ENCODE results near the gene SAMD10.
"Not testable (repeated sequence)": the region's sequence is repeated elsewhere in the genome, so short reads cannot be mapped to it uniquely, and the experiment has no call there.

The SAMD10 gene

DNA sequence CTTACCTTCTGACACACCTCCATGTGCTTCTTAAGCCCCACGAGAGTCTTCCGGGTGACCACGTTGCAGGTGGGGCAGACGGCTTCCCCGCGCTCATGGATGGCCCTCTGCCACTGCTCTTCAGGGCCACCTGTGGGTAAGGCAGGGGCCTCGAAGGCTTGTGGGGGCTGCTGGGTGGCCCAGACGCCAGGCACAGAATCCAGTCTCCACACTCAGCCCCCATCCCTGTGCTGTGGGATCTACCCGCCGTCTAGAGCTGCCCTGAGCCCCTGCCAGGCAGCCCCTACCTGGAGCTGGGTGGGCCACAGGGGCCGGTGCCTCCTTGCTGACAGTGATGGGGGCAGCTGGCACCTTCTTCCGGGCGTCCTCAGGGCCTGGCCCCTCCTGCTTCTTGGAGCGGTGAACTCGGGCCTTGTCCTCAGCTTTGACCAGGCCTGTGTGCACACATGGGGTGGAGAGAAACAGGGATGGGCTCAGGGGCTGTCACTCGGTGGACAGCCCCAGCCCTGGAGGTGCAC lies 15.6 kb downstream of the SAMD10 start:
- Histone ChIP-seq H3K27me3 (no peaks in the 10 kb centered on the region), H4K20me1 (peaks cover 9% of the 10 kb centered on the region), H3K4me3 (no peak overlapping the region), H3K9ac (no peak overlapping the region), H3K27ac (no peak overlapping the region), H3K36me3 (peaks cover 86% of the 10 kb centered on the region), H3K9me3 (peaks cover 36% of the 10 kb centered on the region), H3K4me2 (no peak overlapping the region), H3K4me1 (peaks cover 15% of the 10 kb centered on the region)
- TF ChIP-seq Cebpa-rat (IDR thresholded peaks at IDR 0.05): no peak

DNA sequence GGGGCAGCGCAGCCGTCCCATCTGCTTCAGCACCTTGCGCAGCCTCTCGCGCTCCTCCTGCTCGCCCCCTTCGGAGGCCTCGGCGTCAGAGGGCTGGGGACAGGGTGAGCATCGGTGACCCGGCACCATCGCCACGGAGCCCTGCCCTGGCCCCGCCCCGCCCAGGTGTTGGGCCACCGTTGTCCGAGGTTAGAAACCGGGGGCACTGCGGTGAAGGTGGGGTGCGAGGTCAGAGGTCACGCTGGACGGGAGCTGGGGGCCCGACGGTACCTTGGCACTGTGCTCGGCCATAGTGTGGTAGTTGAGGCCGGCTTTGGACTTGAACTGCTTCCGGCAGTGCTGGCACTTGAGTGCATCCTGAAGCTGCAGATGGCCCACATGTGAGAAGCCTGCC lies 16.1 kb downstream of the SAMD10 start:
- peaks cover 15% of the 10 kb centered on the region for H3K4me1 ChIP-seq
- H3K4me3 ChIP-seq: no peak overlapping the region
- no peak overlapping the region for H3K9ac ChIP-seq
- H4K20me1 ChIP-seq: peaks cover 12% of the 10 kb centered on the region
- peaks cover 36% of the 10 kb centered on the region for H3K9me3 ChIP-seq
- TF ChIP-seq Cebpa-rat (IDR thresholded peaks at IDR 0.05): no peak
- no peak overlapping the region for H3K27ac ChIP-seq
- no peak overlapping the region for H3K4me2 ChIP-seq
- H3K27me3 ChIP-seq: no peaks in the 10 kb centered on the region
- peaks cover 89% of the 10 kb centered on the region for H3K36me3 ChIP-seq

GRCh38 chr20:63962426-63963347 lies 16.8 kb downstream of the SAMD10 start:
- no peak overlapping the region for H3K27ac ChIP-seq
- no peaks in the 10 kb centered on the region for H3K27me3 ChIP-seq
- H3K4me2 ChIP-seq: no peak overlapping the region
- no peak overlapping the region for H3K4me3 ChIP-seq
- peaks cover 15% of the 10 kb centered on the region for H3K4me1 ChIP-seq
- H4K20me1 ChIP-seq: peaks cover 12% of the 10 kb centered on the region
- H3K36me3 ChIP-seq: peaks cover 83% of the 10 kb centered on the region
- no peak for TF ChIP-seq Cebpa-rat (IDR thresholded peaks at IDR 0.05)
- peaks cover 30% of the 10 kb centered on the region for H3K9me3 ChIP-seq
- no peak overlapping the region for H3K9ac ChIP-seq

DNA sequence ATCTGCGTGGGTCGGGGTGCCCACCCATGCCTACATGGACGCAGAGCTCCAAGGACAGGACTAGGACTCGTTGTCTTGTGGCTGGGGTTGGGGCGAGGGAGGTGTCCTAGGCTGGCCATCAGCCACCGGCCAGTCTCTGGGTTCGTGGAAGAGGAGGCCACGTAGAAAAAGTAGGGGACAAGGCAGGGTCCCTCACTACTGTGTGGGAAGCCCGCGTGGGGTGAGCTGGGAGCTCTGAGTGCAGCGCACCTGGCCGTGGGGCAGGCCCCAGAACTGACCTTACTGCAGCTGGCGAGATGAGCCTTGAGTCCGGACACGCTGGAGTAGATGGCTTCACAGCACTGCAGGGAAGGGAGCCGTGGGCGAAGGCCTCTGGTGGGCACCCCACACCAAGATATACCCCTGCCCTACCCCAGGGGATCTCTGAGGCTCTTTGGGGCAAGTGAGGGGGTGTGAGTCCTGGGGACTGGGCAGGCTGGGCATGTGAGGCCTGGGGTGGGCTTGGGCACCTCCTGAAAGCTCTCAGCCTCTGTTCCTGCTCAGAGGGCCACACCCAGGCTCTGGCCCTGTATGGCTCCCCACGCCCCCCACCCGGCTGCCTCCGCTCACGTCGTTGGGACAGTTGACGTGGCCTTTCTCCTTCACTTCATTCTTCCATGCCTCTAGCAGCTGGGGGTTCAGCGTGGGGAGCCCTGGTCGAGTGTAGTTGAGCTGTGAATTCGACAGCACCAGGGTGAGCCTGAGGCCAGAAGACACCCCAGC lies 17.6 kb downstream of the SAMD10 start:
- H3K27me3 ChIP-seq: no peaks in the 10 kb centered on the region
- H3K27ac ChIP-seq: no peak overlapping the region
- H3K4me1 ChIP-seq: peaks cover 22% of the 10 kb centered on the region
- H3K9ac ChIP-seq: no peak overlapping the region
- no peak overlapping the region for H3K4me3 ChIP-seq
- peaks cover 22% of the 10 kb centered on the region for H3K9me3 ChIP-seq
- no peak for TF ChIP-seq Cebpa-rat (IDR thresholded peaks at IDR 0.05)
- peaks cover 12% of the 10 kb centered on the region for H4K20me1 ChIP-seq
- H3K36me3 ChIP-seq: peaks cover 74% of the 10 kb centered on the region
- no peak overlapping the region for H3K4me2 ChIP-seq

- Histone ChIP-seq H3K36me3 (peaks cover 65% of the 10 kb centered on the region), H4K20me1 (peaks cover 12% of the 10 kb centered on the region)
These were observed 18.5 kb downstream of the SAMD10 start for GRCh38 chr20:63960654-63961621.

DNA sequence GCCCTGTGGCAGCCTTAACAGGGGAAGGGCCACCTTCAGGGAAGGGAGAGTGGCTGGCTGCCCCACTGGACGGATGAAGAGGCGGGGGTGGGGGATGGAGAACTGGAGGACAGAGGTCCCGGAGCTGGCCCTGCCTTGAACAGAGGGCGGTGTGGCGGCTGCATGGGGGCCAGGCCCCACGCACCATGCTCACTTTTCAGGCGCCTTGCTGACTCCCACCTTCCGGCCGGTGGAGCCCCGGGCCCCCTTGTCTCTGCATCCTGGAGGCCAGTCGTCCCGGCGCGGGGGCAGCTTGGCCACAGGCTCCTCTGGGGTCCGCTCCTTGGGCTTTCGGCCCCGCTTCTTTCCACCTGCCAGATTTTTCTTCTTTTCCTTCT lies 19.8 kb downstream of the SAMD10 start:
- Histone ChIP-seq H3K9ac (no peak overlapping the region), H3K4me2 (no peak overlapping the region), H3K36me3 (peaks cover 63% of the 10 kb centered on the region), H3K27me3 (no peaks in the 10 kb centered on the region), H3K4me1 (peaks cover 32% of the 10 kb centered on the region), H3K4me3 (no peak overlapping the region), H3K9me3 (peaks cover 10% of the 10 kb centered on the region; the same call in 1 of the 2 replicates), H3K27ac (no peak overlapping the region), H4K20me1 (peaks cover 25% of the 10 kb centered on the region)
- no peak for TF ChIP-seq Cebpa-rat (IDR thresholded peaks at IDR 0.05)

More at GRCh38 chr20:63960654-63961621, 18.5 kb downstream of the SAMD10 start:
- H3K9me3 ChIP-seq: peaks cover 13% of the 10 kb centered on the region
- not testable (repeated sequence) for H3K9ac ChIP-seq, H3K4me3 ChIP-seq, H3K27me3 ChIP-seq, H3K4me2 ChIP-seq, H3K27ac ChIP-seq
- peaks cover 24% of the 10 kb centered on the region for H3K4me1 ChIP-seq

DNA sequence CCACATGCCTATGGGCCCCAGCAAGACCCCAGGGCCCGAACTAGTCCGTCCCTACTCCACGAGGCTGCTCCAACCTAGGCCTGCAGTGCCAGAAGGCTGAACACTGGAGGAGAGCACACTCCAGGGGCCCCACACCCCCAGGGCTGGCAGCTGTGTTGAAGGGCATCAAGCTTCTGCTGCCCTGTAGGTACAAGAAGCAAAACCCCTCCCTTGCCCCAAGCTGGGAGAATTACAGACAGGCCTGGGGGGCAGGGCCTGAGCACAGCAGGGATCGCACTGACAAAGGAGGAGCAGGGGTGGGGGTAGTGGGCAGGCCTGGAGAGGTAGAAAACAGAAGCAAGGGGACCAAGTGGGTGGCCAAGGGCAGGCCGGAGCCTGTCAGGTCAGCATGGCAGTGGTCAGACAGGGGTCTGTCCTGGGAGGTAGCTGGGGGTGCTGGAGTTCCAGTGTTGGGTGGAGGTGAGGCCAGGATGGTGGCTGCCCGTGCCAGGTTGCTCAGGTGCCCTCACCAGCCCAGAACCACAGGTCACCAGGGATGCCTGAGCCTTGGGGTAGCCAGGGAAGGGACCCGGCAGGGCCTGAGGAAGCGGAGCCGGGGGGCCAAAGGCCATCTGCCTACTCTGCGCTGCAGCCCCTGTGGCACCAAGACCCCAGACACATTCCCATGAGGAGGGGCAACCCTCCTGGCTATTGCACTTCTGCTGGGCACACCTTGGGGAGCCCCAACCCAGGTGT lies 20.3 kb downstream of the SAMD10 start:
- H3K9ac ChIP-seq: no peak overlapping the region
- H3K4me2 ChIP-seq: 0 out of 2 replicates have a peak overlapping the region, but pooled peaks have one; percentile 7
- peaks cover 30% of the 10 kb centered on the region for H4K20me1 ChIP-seq
- H3K27ac ChIP-seq: no peak overlapping the region
- H3K27me3 ChIP-seq: no peaks in the 10 kb centered on the region
- peaks cover 57% of the 10 kb centered on the region for H3K36me3 ChIP-seq
- peaks cover 4% of the 10 kb centered on the region; the same call in 1 of the 2 replicates for H3K9me3 ChIP-seq
- TF ChIP-seq Cebpa-rat (IDR thresholded peaks at IDR 0.05): no peak
- peaks cover 38% of the 10 kb centered on the region for H3K4me1 ChIP-seq
- H3K4me3 ChIP-seq: no peak overlapping the region

GRCh38 chr20:63958471-63958870 lies 21.0 kb downstream of the SAMD10 start:
- Histone ChIP-seq H3K4me3 (no peak overlapping the region), H3K36me3 (peaks cover 51% of the 10 kb centered on the region), H3K4me1 (peaks cover 45% of the 10 kb centered on the region), H3K27me3 (no peaks in the 10 kb centered on the region), H3K4me2 (peak overlapping the region; percentile 98; the same call in 1 of the 2 replicates), H4K20me1 (peaks cover 37% of the 10 kb centered on the region), H3K9ac (no peak overlapping the region), H3K9me3 (no peaks in the 10 kb centered on the region), H3K27ac (no peak overlapping the region)
- TF ChIP-seq Cebpa-rat (IDR thresholded peaks at IDR 0.05): no peak
